Measurements from ENCODE around the gene PTGIS.

PTGIS gene

DNA sequence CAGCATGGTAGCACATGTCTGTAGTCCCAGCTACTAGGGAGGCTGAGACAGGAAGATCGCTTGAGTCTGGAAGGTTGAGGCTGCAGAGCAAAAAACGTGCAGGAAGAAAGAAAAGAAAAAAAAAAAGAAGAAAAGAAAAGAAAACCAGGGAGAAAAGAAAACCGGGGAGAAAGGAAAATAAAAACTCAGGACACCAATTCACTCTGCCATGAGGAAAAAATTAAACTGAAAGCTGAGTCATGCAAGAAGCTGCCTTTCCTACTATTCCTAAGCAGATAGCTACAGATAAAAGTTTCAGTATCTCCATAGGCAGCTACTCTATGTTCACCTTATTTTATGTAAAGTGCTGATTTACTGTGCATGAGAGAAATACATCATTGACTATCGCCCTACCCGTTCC is 10.5 kb downstream of the PTGIS start:
- DNase-seq = no peak

GRCh38 chr20:49556621-49557020 is 11.3 kb downstream of the PTGIS start:
- no peak for DNase-seq

GRCh38 chr20:49549801-49550551 is 18.0 kb downstream of the PTGIS start:
- no peak for DNase-seq

DNA sequence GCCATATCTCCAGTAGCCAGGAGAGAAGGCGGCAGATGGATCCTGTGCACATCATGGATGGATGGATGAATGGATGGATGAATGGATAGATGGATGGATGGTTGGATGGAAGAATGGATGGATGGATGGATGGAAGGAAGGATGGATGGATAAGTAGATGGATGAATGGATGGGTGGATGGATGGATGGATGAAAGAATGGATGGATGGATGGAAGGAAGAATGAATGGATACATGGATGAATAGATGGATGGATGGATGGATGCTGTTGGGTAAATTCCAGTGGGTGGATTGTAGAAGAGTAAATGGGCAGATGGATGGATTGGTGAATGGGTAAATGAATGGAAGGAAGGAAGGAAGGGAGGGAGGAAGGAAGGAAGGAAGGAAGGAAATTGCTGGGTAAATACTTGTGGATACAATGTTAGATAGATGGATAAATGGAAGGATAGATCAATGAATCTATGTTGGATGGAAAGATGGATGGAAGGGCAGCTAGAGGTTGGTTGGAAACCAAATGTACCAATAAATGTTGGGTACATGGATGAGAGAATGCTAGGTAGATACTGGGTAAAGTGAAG is 19.5 kb downstream of the PTGIS start:
- no peak for DNase-seq

DNA sequence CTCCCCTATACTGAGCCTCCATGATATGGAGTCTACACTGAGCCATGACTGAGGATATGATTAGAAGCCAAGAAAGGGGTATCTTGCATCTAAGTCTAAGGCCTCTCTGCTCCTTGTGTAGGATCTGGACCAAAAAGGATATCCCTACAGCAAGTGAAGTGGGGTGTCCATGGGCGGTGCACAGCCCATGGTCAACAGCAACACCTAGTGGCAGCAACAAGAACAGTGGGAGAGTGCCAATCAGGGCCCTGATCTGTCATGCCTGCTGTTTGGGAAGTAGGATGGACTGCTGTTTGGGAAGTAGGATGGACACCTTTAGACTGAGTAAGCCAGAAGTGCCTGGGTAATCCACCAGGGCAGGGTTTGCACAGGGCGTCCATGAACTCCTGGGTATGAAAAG is 22.4 kb downstream of the PTGIS start:
- no peak for DNase-seq

GRCh38 chr20:49544535-49544934 is 23.4 kb downstream of the PTGIS start:
- no peak for DNase-seq

DNA sequence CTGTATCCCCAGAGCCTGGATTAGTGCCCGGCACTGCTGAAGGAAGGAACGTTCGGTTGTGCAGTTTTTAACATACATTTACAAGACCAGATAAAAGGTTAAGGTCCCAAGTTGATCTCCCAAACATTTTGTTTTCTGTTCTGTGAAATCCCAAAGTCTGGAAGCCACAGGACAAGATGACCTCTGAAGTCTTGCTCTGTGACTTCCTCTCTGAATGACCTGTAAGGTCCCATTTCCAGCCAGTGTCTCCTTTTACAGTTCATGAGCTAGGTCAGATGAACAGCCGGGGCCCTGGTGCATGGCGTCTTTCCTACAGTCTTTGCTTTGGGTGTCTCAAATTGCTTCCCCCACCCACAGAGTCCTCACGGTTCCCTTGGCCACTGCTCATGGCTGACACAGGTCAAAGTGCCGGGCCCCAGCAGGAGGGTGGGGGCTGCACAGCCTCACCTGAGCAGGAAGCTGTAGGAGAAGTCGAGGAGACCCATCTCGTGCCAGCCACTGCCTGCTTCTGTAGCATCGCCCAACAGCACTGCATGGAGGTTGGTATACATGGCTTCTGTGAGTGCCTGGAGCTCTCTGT is 24.0 kb downstream of the PTGIS start:
- DNase-seq = no peak

- DNase-seq = no peak
These were observed 24.7 kb downstream of the PTGIS start for GRCh38 chr20:49543071-49543857.

DNA sequence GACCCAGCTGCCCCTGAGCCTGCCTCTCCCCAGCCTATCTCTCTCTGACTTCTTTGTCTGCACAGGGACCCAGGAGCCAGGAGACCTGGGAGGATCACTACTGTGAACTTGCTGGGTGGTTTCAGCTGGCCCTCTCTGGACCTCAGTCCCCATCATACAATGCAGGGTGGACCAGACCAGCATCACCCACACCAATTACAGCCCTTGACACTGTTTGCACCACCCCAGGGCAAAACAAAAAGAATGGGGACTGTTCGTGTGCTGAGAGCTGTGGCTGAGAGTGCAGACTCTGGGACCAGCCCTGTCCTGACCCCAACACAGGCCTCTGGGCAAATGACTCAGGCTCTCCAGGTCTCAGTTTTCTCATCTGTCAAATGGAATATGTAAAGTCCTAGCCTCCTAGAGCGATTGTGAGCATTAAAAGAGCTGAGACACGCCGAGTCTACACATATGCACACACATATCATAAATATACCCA is 25.4 kb downstream of the PTGIS start:
- DNase-seq = no peak

- DNase-seq = peak; percentile 10
These were observed 26.0 kb downstream of the PTGIS start for GRCh38 chr20:49541733-49542513.

GRCh38 chr20:49540687-49541435 is 27.1 kb downstream of the PTGIS start:
- no peak for DNase-seq

DNA sequence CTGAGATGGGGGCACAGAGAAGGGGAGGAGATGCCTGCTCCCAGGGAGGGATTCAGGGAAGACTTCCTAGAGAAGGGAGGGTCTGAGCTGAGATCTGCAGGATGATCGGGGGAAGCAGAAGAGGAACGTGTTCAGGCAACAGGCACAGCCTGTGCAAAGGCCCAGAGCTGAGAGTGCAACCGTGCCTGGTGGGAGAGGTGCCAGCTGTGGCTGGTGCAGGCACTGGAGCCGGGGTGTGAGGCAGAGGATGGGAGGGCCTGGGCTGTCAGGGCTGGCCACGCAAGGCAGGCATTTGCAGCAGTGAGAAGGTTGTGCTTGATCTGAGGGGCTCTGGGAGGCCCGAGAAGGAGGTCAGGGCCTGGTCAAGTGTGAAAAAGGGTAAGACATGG is 27.7 kb downstream of the PTGIS start:
- DNase-seq = no peak

GRCh38 chr20:49539481-49540231 is 28.3 kb downstream of the PTGIS start:
- DNase-seq = no peak

GRCh38 chr20:49538950-49539349 is 29.0 kb downstream of the PTGIS start:
- DNase-seq = no peak

- DNase-seq = peak; percentile 1
These were observed 33.7 kb downstream of the PTGIS start for GRCh38 chr20:49534255-49534712.

- no peak for DNase-seq
These were observed 35.5 kb downstream of the PTGIS start for GRCh38 chr20:49532285-49532946.

- DNase-seq = no peak
These were observed 38.5 kb downstream of the PTGIS start for GRCh38 chr20:49529470-49529869.

DNA sequence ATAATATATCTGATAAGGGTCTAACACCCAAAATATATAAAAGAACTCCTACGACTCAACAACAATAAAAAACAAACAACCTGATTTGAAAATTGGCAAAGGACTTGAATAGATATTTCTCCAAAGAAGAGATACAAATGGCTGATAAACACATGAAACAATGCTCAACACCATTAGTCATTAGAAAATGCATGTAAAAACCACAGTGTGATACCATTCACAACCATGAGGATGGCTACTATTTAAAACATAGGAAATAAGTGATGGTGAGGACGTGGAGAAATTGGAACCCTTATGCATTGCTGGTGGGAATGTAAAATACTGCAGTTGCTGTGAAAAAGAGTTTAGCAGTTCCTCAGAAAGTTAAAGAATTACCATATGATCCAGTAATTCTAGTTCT is 41.4 kb downstream of the PTGIS start:
- no peak for DNase-seq

- no peak for DNase-seq
These were observed 41.9 kb downstream of the PTGIS start for GRCh38 chr20:49526056-49526455.

DNA sequence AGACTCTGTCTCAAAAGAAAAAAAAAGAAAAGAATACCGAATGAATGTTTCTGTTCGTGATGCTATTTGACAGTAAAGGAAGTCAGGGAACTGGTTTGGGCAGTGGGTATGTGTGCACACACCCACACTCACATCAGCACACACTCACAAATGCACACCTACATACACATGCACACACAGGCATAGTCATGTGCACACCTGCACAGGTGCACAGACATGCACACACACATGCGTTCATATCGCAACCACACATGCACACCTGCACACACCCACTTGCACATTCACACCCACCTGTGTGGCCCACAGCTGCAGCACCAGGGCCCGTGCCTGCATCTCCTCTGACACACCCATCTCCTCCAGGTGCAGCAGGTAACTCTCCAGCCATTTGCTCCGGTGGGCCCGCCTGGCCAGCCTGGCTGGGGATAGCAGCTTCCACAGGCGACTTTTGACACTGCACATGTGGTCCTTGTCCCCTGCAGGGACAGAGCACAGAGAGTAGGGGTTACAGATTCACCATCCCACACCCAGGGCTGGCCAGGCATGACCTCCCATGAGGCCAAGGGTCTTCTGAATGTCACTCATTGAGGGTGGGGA is 44.1 kb downstream of the PTGIS start:
- no peak for DNase-seq

Data from DMS79 (cell line).